HT-29 (cell line): ENCODE measurements around the gene OR5C1. TPM values are rescaled to one million over a fixed set of nuclear protein-coding genes. Genes with fewer than 3 reads are reported as not detected.

Experiments used
- DNase-seq: peaks from one replicate; pipeline ENCODE4 v3.0.0-alpha.2; 2015; ENCODE audit warnings: low spot score
- total RNA-seq: library from RNA; depleted of rRNA; stranded (reverse); fragments of >200 nt; shearing (Covaris generic); gene quantifications from 2 replicates; pipeline ENCODE4 v1.2.3, GENCODE V29; 2014; rRNA removed

Gene OR5C1
- not detected in 2 replicates for total RNA-seq

DNA sequence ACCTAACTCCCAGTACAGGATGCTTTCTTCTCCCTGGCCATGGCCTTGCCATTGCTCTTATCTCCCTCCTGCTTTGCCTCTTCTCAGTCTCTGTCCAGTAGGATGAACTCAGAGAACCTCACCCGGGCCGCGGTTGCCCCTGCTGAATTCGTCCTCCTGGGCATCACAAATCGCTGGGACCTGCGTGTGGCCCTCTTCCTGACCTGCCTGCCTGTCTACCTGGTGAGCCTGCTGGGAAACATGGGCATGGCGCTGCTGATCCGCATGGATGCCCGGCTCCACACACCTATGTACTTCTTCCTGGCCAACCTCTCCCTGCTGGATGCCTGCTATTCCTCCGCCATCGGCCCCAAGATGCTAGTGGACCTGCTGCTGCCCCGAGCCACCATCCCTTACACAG is at the start of gene OR5C1:
OR5C1 (plus strand) TSS at position 103 of the 400 bp plus-strand sequence; CDS start at position 103, 0 bp downstream.
- no peak for DNase-seq

- DNase-seq: no peak
These were observed 46.7 kb upstream of the OR5C1 start, which contains the start of gene OR1L6 for GRCh38 chr9:122742003-122742402. Gene OR1L6 (plus strand): TSS chr9:122742303. CDS start chr9:122749848, 7,545 bp downstream.

- DNase-seq: no peak
These were observed 33.9 kb upstream of the OR5C1 start for GRCh38 chr9:122754825-122755224.

GRCh38 chr9:122767817-122768216 is 20.9 kb upstream of the OR5C1 start:
- no peak for DNase-seq

DNA sequence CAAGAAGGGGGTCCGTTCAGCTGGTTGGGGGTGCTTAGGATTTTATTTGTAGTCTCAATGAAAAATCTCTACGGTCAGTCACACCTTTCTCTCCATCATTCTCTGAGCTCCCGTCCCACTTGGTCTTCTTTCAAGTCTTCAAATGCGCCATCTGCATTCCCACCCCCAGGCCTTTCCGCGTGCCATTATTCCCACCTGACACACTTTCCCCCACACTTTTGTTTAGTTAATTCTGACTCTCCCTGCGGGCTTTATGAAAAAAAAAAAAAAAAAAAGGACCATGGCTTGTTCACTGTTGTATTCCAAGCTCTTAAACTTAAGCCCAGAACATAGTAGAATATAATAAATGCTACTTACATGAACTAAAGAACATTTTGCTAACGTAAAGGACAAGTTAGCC is 11.7 kb upstream of the OR5C1 start:
- DNase-seq: no peak

- no peak for DNase-seq
These were observed 10.7 kb upstream of the OR5C1 start for GRCh38 chr9:122777935-122778627.

DNA sequence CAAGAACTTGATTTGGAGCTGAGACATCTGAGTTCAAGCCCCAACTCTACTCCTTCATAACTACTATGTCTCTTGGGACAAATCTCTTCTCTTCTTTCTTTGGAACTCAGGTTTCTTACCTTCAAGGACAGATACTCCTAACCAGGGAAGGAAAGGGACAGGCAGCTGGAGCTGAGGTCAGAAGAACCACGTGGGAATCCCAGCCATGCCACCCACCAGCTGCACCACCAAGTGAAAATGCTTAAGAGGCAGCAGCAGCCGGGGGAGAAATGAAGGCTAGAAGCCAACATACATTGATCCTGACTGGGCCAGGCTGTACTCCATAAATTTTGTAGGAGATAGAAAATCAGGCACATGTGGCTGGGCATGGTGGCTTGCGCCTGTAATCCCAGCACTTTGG is 9.6 kb upstream of the OR5C1 start:
- DNase-seq: no peak

GRCh38 chr9:122780026-122780425 is 8.7 kb upstream of the OR5C1 start:
- DNase-seq: no peak

GRCh38 chr9:122781671-122782070 is 7.1 kb upstream of the OR5C1 start:
- DNase-seq: no peak

DNA sequence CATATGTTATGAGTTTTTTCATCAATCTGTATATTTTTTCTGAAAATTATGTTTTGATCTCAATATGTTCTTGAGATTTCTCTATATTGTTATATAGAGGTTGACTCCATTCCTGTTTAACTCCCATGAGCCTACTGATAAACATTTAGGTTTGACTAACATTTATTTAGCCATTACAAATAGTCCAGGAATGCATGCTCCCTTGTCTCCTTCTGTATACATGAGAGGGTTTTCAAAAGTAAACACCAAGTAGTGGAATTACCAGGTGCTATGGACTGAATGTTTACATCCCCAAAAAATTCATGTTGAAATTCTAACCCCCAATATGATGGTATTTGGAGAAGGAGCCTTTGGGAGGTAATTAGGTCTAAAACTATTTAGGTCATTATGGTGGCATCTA is 3.5 kb upstream of the OR5C1 start:
- no peak for DNase-seq

DNA sequence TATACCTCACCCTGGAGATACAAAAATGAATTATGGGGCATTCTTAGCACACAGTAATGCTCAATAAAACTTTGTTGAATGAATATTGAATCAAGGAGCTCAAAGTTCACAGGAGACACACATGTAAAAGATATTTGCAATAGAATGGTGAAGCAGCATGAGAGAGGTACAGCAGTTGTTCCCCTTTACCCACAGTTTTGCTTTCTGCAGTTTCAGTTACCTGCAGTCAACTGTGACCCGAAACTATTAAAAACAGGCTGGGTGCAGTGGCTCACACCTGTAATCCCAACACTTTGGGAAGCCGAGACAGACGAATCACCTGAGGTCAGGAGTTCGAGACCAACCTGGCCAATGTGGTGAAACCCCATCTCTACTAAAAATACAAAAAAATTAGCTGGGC is 2.4 kb upstream of the OR5C1 start:
- DNase-seq: no peak

GRCh38 chr9:122789256-122790046 is 718 bp downstream of the OR5C1 start:
- DNase-seq: no peak

DNA sequence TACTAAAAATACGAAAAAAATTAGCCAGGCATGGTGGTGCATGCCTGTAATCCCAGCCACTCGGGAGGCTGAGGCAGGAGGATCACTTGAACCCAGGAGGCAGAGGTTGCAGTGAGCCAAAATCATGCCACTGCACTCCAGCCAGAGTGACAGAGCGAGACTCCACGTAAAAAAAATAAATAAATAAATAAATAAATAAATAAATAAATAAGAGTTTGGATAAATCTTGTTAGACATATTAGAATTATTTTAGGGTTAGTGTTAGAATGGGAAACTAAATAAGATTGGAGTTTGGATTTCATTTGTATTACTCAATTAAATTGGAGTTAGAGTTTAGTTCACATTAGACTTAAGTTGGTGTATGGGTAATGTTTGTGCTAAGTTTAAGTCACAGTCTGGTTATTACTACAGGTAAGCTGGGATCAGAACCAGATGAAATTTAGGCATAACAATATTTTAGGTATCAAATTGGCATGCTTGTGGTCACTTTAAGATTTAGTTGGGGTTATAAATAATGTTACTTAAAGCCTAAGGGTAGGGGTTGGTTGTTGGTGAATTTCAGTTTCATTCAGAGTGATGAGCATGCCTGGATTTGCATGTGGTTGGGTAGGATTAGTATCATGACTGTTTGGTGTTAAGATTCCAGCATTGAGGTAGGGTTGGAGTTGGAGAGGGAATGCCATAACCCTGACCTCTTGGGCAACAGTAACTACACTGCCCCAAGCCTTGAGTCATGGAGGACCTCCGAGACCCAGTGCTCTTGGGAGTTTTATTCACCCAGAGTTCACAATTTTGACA is 3.3 kb downstream of the OR5C1 start:
- DNase-seq: no peak

DNA sequence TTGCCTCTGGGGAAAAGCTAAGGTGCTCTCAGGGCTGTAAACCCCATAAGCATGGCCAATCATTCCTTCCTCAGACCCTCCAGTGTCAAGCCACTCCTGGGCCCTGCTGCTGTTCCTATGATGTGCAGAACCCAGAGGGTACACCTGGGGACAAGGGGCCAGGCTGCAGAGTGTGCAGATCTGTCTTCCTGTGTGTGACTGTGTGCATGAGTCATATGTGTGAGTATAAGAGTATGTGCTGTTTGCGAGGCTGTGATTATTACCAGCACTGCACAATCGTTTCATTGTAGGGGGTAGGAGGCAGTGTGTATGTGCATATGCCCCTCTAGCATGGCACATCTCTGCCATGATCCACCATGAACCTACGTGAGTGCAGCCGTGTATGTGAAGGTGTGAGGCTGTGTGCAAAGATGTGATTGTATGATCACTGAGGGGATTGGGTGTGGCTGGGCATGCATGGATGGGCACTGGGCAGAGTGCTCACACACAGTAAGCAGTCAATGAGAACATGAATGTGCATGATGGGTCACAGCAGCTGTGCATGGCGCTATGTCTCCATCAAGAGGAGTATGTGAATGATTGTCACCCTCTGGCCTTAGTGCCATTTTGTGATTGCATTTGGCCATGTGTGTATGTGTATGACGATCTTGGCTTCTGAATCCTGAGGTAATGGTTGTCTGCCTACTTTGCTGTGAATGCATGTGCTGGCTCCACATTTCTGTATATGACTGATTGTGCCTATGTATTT is 8.8 kb downstream of the OR5C1 start:
- DNase-seq: no peak

- no peak for DNase-seq
These were observed 11.6 kb downstream of the OR5C1 start, which contains the start of gene OR1K1 for GRCh38 chr9:122800066-122801060. Gene OR1K1 (plus strand): TSS chr9:122800123. CDS start chr9:122800123, 0 bp downstream.

GRCh38 chr9:122806661-122807060 is 17.9 kb downstream of the OR5C1 start:
- DNase-seq: no peak

DNA sequence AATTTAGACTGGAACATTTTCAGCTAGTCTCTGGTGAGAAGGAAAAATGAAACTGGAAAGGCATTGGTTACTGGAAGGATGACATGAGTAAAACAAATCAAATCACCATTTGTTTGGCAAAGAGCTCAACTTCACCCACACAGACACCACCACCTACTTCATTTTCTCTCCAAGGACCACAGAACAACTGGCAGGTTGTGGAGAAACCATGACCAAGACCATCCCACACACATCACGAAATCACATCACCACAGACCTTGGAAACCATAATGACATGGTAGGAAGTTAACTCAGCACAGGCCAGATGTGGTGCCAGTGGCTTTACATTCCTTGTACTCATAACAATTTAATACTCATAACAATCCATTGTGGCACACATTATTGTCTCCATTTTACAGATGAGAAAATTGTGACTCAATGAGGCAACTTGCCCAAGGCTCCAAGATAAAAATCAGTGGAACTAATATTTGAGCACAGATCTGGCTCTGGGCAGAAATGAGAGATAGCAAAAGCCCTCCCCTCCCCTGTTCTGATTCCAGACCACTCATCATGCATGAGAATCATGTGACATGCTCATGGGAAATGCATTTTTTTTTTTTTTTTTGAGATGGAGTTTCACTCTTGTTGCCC is 18.7 kb downstream of the OR5C1 start:
- DNase-seq: no peak

DNA sequence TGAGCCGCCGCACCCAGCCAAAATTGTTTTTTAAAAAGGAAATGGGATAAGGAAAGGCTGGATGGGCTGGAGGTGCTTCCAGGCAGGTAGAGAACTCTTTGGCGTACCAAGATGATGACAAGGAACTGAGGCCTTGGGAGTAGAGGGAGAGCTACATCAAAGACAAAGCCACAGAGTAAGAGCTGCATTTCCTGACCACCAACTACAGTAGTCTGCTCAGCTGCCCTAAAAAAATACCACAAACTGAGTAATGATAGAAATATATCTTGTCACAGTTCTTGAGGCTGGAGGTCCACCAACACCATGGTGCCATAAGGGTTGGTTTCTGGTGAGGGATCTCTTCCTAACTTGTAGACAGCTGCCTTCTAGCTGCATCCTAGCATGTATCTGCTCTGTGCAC is 19.4 kb downstream of the OR5C1 start:
- DNase-seq: no peak

- peak; percentile 54 for DNase-seq
These were observed 20.5 kb downstream of the OR5C1 start for GRCh38 chr9:122809261-122809660.
